Skeletal muscle tissue (tissue), 4 donors: ENCODE measurements around the gene CKS1B. TPM values are rescaled to one million over a fixed set of nuclear protein-coding genes. Genes with fewer than 3 reads are reported as not detected.
"Not testable (repeated sequence)": the region's sequence is repeated elsewhere in the genome, so short reads cannot be mapped to it uniquely, and the experiment has no call there.

Experiments
- H3K27ac ChIP-seq: one replicate; pipeline ENCODE4 v1.7.0; 2013; ENCODE audit warnings: mild to moderate bottlenecking, low read depth, low read length, inconsistent platforms
- H3K27me3 ChIP-seq, 3 donors: one replicate each; pipeline ENCODE4 v1.7.0; 2013; ENCODE audit warnings: low read length in 3 of 3; ENCODE audit not compliant: control insufficient read depth in 3 of 3, insufficient read depth in 3 of 3
- H3K36me3 ChIP-seq, 3 donors: one replicate each; pipeline ENCODE4 v1.7.0; 2013; ENCODE audit warnings: low read length in 3 of 3; ENCODE audit not compliant: control insufficient read depth in 3 of 3, insufficient read depth in 3 of 3
- H3K4me1 ChIP-seq, 3 donors: one replicate each; pipeline ENCODE4 v1.7.0; 2013; ENCODE audit warnings: low read length in 3 of 3, mild to moderate bottlenecking in 3 of 3; ENCODE audit not compliant: control insufficient read depth in 3 of 3, insufficient read depth in 3 of 3
- H3K4me3 ChIP-seq, 3 donors: one replicate each; pipeline ENCODE4 v1.7.0; 2013; ENCODE audit warnings: low read length in 3 of 3
- H3K9ac ChIP-seq, 3 donors: one replicate each; pipeline ENCODE4 v1.7.0; 2013; ENCODE audit warnings: low read length in 3 of 3, mild to moderate bottlenecking in 3 of 3, moderate library complexity in 2 of 3, low read depth in 1 of 3
- H3K9me3 ChIP-seq, 3 donors: one replicate each; pipeline ENCODE4 v1.7.0; 2013; ENCODE audit warnings: low read length in 3 of 3; ENCODE audit not compliant: control insufficient read depth in 3 of 3
- total RNA-seq: library from RNA; depleted of rRNA; stranded (reverse); fragments of >200 nt; gene quantifications from one replicate; pipeline ENCODE4 v1.2.3, GENCODE V29; 2014
- donor health status: Osteomylitis.

CKS1B gene
- total RNA-seq, 1 donor from 2014 or later, result 31.8 TPM

- no peaks in the 10 kb centered on the region for H3K9me3 ChIP-seq
- peak within 1 kb of the TSS; percentile 79 to 86 (median 81) for H3K9ac ChIP-seq
- H3K27me3 ChIP-seq, result no peaks in the 10 kb centered on the region
- H3K36me3 ChIP-seq, result peaks cover 5 to 14% (median 9%) of the 10 kb centered on the region in 3 donors
- peak within 1 kb of the TSS; percentile 76 to 98 (median 90) for H3K4me3 ChIP-seq
- peak within 1 kb of the TSS; percentile 34 for H3K27ac ChIP-seq
- H3K4me1 ChIP-seq, result peaks cover 12 to 21% (median 16%) of the 10 kb centered on the region in 3 donors
Measured at GRCh38 chr1:154982897-154983648, 8.6 kb downstream of the CKS1B start, which contains the start of gene FLAD1. Gene FLAD1, plus strand, starts transcription at chr1:154983344. Its CDS starts 351 bp downstream, at chr1:154983695.

DNA sequence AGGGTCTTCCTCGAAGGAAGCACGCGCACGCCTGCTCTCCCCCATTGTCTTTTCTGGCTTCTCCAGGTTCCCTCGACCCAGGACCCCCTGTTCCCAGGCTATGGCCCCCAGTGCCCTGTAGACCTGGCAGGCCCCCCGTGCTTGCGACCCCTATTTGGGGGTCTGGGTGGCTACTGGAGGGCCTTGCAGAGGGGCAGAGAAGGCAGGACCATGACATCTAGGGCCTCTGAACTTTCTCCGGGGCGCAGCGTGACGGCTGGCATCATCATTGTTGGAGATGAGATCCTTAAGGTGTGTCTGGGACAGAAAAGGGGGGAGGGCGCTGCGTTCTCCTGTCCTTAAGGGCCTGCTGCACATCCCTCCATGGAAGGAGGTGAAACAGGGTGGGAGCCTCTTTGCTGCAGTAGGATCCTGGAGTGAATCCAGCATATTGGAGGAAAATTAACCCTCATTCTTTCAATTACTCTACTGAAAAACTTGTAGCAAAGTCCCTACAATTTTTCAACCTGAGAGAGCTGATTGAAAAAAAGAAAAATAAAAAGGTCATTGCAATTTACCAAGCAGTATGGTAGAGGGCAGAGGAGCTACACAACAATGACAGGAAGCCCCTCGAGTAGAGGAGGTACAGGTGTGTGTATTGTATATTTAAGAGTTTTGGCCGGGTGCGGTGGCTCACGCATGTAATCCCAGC is 9.4 kb downstream of the CKS1B start:
- H3K4me1 ChIP-seq, result peaks cover 14 to 28% (median 16%) of the 10 kb centered on the region in 3 donors
- peak overlapping the region; percentile 79 to 86 (median 81) for H3K9ac ChIP-seq
- H3K4me3 ChIP-seq, result peak overlapping the region; percentile 76 to 98 (median 90)
- peaks cover 14 to 18% (median 14%) of the 10 kb centered on the region in 3 donors for H3K36me3 ChIP-seq
- no peaks in the 10 kb centered on the region for H3K27me3 ChIP-seq
- no peaks in the 10 kb centered on the region for H3K9me3 ChIP-seq
- H3K27ac ChIP-seq, result peak overlapping the region; percentile 34

DNA sequence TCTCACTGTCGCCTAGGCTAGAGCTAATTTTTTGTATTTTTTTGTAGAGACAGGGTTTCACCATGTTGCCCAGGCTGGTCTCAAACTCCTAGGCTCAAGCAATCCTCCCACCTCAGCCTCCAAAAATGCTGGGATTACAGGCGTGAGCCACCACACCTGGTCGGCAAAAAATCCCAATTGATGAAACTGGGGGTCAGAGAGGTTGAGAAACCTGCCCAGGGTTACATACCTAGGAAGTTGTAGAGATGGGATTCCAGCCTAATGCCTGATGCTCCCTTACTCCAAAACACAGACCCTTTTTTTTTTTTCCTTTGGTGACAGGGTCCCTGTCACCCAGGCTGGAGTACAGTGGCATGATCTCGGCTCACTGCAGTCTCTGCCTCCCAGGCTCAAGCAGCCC is 12.3 kb downstream of the CKS1B start:
- H3K9ac ChIP-seq, H3K27ac ChIP-seq, H3K4me3 ChIP-seq, H3K27me3 ChIP-seq, H3K9me3 ChIP-seq: not testable (repeated sequence)
- peaks cover 24 to 29% (median 26%) of the 10 kb centered on the region in 3 donors for H3K36me3 ChIP-seq
- H3K4me1 ChIP-seq, result peaks cover 14 to 37% (median 16%) of the 10 kb centered on the region in 3 donors

GRCh38 chr1:154987326-154987725 is 12.8 kb downstream of the CKS1B start:
- H3K4me3 ChIP-seq, result no peak overlapping the region
- no peak overlapping the region for H3K27ac ChIP-seq

DNA sequence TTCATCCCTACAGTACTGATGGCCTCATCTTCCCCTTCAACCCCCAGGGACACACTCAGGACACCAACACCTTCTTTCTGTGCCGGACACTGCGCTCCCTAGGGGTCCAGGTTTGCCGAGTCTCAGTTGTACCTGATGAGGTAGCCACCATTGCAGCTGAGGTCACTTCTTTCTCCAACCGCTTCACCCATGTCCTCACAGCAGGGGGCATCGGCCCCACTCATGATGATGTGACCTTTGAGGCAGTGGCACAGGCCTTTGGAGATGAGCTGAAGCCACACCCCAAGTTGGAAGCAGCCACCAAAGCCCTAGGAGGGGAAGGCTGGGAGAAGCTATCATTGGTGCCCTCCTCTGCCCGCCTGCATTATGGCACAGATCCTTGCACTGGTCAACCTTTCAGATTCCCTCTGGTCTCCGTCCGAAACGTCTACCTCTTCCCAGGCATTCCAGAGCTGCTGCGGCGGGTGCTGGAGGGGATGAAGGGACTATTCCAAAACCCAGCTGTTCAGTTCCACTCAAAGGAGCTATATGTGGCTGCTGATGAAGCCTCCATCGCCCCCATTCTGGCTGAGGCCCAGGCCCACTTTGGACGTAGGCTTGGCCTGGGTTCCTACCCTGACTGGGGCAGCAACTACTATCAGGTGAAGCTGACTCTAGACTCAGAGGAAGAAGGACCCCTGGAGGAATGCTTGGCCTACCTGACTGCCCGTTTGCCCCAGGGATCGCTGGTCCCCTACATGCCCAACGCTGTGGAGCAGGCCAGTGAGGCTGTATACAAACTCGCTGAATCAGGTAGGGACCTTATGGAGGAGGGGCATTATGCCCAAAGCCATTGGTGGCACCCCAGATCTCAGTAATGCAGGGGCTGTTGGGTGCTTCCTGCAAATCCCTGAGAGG is 13.8 kb downstream of the CKS1B start:
- H3K9me3 ChIP-seq, result no peaks in the 10 kb centered on the region
- H3K27me3 ChIP-seq, result no peaks in the 10 kb centered on the region
- H3K4me1 ChIP-seq, result peaks cover 9 to 30% (median 10%) of the 10 kb centered on the region in 3 donors
- H3K4me3 ChIP-seq, result no peak overlapping the region
- H3K36me3 ChIP-seq, result peaks cover 26 to 31% (median 29%) of the 10 kb centered on the region in 3 donors
- H3K27ac ChIP-seq, result no peak overlapping the region
- H3K9ac ChIP-seq, result no peak overlapping the region

More at GRCh38 chr1:154987326-154987725, 12.8 kb downstream of the CKS1B start:
- no peaks in the 10 kb centered on the region for H3K9me3 ChIP-seq
- H3K9ac ChIP-seq, result no peak overlapping the region
- peaks cover 13 to 35% (median 14%) of the 10 kb centered on the region in 3 donors for H3K4me1 ChIP-seq
- peaks cover 24 to 29% (median 26%) of the 10 kb centered on the region in 3 donors for H3K36me3 ChIP-seq
- H3K27me3 ChIP-seq, result no peaks in the 10 kb centered on the region

DNA sequence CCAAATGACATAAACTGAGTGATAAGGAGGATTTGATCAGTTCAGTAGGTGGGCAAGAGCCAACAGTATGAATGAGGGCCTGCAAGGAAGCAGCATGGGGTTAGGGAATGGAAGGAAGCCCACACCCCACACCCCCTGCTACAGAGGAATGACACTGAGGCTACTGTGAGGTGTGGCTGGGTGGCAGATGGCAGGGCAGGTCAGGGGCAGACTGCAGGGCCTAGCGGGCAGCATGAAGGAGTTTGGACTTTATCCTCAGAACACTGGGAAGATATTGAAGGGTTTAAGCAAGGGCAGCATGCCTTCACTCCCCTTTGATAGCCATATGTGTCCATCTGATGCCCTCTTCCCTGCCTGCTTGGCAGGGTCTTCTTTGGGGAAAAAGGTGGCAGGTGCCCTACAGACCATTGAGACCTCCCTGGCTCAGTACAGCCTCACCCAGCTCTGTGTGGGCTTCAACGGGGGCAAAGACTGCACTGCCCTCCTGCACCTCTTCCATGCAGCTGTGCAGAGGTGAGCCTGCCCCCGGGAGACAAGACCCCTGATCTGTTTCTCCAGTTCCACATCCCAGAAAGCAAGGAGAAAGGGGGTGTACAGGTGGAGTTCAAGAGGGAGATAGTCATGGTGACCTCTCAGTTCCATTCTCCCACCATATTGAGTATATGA is 14.8 kb downstream of the CKS1B start:
- H3K4me1 ChIP-seq, result peaks cover 0 to 21% (median 2%) of the 10 kb centered on the region in 3 donors
- H3K9me3 ChIP-seq, result no peaks in the 10 kb centered on the region
- peaks cover 26 to 31% (median 29%) of the 10 kb centered on the region in 3 donors for H3K36me3 ChIP-seq
- H3K9ac ChIP-seq, result peak overlapping the region in 1 of 3 donors; percentile 35
- H3K27ac ChIP-seq, result no peak overlapping the region
- H3K27me3 ChIP-seq, result no peaks in the 10 kb centered on the region
- no peak overlapping the region for H3K4me3 ChIP-seq

DNA sequence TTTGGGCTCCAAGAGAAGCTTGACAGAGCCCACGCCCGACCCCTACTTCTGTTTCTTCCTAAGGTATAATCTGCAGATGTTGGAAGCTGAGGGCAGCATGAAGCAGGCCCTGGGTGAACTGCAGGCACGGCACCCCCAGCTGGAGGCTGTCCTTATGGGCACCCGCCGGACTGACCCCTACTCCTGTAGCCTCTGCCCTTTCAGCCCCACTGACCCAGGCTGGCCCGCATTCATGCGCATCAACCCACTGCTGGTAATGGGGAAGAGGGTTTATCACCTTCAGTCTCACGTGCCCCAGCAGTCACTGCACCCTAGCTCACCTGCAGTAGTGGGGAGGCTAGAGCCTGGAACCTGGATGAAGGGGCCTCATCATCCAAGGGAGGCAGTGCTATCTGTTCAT is 15.8 kb downstream of the CKS1B start:
- Histone ChIP-seq H3K36me3 (peaks cover 26 to 31% (median 29%) of the 10 kb centered on the region in 3 donors), H3K4me1 (peaks cover 0 to 21% (median 2%) of the 10 kb centered on the region in 3 donors), H3K27me3 (no peaks in the 10 kb centered on the region), H3K4me3 (no peak overlapping the region), H3K9me3 (no peaks in the 10 kb centered on the region), H3K27ac (no peak overlapping the region), H3K9ac (no peak overlapping the region)

DNA sequence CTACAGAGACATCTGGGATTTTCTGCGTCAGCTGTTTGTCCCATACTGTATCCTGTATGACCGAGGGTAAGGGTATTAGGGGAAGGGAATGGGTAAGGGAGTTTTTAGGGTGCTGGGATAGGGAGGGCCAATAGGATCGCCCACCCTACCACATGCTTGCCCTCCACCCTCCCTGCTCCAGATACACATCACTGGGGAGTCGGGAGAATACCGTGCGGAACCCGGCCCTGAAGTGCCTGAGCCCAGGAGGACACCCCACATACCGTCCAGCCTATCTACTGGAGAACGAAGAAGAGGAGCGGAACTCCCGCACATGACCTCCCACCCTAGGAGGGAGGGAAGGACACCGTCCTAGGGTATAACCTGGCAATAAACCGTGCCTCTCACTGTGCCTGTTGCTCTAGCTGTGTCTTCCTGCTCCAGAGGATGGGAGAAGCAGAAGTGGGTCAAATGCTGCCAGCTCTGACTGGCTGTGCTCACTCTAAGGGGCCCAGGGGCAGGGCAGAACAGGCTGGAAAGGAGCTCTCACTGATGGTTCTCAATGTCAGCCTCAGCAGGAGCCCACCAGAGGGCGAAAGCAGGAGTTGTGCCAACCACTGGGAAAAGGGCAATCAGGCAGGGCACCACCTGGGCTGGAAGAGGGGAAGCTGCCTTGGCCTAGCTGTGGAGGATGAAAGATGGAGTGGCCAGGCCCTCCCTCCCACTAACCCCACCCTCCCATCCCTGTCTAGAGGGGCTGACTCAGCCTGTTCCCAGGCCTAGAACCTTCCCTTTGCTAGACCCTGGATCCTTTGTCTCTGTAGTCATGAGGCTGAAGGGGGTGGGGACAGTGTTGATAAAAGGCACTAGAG is 18.5 kb downstream of the CKS1B start:
- Histone ChIP-seq H3K27me3 (no peaks in the 10 kb centered on the region), H3K4me1 (peaks cover 0 to 17% (median 2%) of the 10 kb centered on the region in 3 donors), H3K36me3 (peaks cover 22 to 25% (median 25%) of the 10 kb centered on the region in 3 donors), H3K9ac (no peak overlapping the region), H3K4me3 (no peak overlapping the region), H3K9me3 (no peaks in the 10 kb centered on the region), H3K27ac (no peak overlapping the region)
